GM12874 (cell line): ENCODE data around the gene FRMD8.

Experiments
- CTCF ChIP-seq: IDR thresholded peaks from 2 replicates; pipeline ENCODE4 v1.5.1; 2011; ENCODE audit warnings: low read depth, mild to moderate bottlenecking, control low read depth, low read length, moderate library complexity; ENCODE audit not compliant: insufficient read depth

Gene FRMD8

GRCh38 chr11:65396769-65397745 is 10.6 kb downstream of the FRMD8 start:
- TF ChIP-seq CTCF: no peak

GRCh38 chr11:65398362-65398910 is 12.0 kb downstream of the FRMD8 start:
- no peak for TF ChIP-seq CTCF

GRCh38 chr11:65399249-65399648 is 12.8 kb downstream of the FRMD8 start:
- TF ChIP-seq CTCF: no peak

- no peak for TF ChIP-seq CTCF
Measured at GRCh38 chr11:65399845-65400244, 13.4 kb downstream of the FRMD8 start.

- no peak for TF ChIP-seq CTCF
Measured at GRCh38 chr11:65400307-65401072, 14.1 kb downstream of the FRMD8 start.

- TF ChIP-seq CTCF: no peak
Measured at GRCh38 chr11:65401073-65401802, 14.8 kb downstream of the FRMD8 start.
